ENCODE results near the gene DPYD. TPM values are rescaled to one million over a fixed set of nuclear protein-coding genes. Genes with fewer than 3 reads are reported as not detected.

Gene DPYD
- total RNA-seq, 1 experiment from 2014 or later: 0.46 TPM

GRCh38 chr1:97433094-97433823 lies 487.6 kb downstream of the DPYD start:
- Mint-ChIP-seq H3K36me3 (no peaks in the 10 kb centered on the region), H3K4me1 (no peaks in the 10 kb centered on the region), H3K27me3 (ENCODE audit: low read depth) (no peaks in the 10 kb centered on the region), H3K4me3 (no peak overlapping the region), H3K27ac (no peak overlapping the region), H3K9me3 (no peaks in the 10 kb centered on the region)
- POLR2A ChIA-PET: no interaction called here
- ATAC-seq (peak; percentile 51), DNase-seq (ENCODE audit: low spot score) (no peak)
- TF ChIP-seq MYBL2 (CRISPR knock-in tag; IDR thresholded peaks at IDR 0.05) (no peak), ESRRA (CRISPR knock-in tag; IDR thresholded peaks at IDR 0.05; ENCODE audit: borderline replicate concordance) (no peak), ZBTB21 (CRISPR knock-in tag; IDR thresholded peaks at IDR 0.05; ENCODE audit: borderline replicate concordance) (no peak), RORB (CRISPR knock-in tag; IDR thresholded peaks at IDR 0.05) (no peak)
- TF ChIP-seq, protein P1, sequence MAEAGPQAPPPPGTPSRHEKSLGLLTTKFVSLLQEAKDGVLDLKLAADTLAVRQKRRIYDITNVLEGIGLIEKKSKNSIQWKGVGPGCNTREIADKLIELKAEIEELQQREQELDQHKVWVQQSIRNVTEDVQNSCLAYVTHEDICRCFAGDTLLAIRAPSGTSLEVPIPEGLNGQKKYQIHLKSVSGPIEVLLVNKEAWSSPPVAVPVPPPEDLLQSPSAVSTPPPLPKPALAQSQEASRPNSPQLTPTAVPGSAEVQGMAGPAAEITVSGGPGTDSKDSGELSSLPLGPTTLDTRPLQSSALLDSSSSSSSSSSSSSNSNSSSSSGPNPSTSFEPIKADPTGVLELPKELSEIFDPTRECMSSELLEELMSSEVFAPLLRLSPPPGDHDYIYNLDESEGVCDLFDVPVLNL (CRISPR knock-in tag; IDR thresholded peaks at IDR 0.05; ENCODE audit: borderline replicate concordance, low read depth): no peak
- CTCF ChIA-PET: no interaction called here

GRCh38 chr1:97427371-97427770 lies 493.5 kb downstream of the DPYD start:
- ATAC-seq (no peak), DNase-seq (ENCODE audit: low spot score) (no peak)
- CTCF ChIA-PET: no interaction called here
- H3K27me3 Mint-ChIP-seq (ENCODE audit: low read depth): no peaks in the 10 kb centered on the region; the same call in 1 of the 2 replicates
- peaks cover 3% of the 10 kb centered on the region for H3K4me1 Mint-ChIP-seq
- no peaks in the 10 kb centered on the region for H3K36me3 Mint-ChIP-seq
- TF ChIP-seq TEAD4 (CRISPR knock-in tag; IDR thresholded peaks at IDR 0.05): no peak
- POLR2A ChIA-PET: no interaction called here
- H3K27ac Mint-ChIP-seq: no peak overlapping the region
- H3K4me3 Mint-ChIP-seq: no peak overlapping the region
- no peaks in the 10 kb centered on the region for H3K9me3 Mint-ChIP-seq

GRCh38 chr1:97424209-97424608 lies 496.6 kb downstream of the DPYD start:
- Mint-ChIP-seq H3K9me3 (no peaks in the 10 kb centered on the region), H3K36me3 (no peaks in the 10 kb centered on the region), H3K27me3 (ENCODE audit: low read depth) (no peaks in the 10 kb centered on the region; the same call in 1 of the 2 replicates), H3K4me1 (peaks cover 3% of the 10 kb centered on the region), H3K27ac (no peak overlapping the region), H3K4me3 (no peak overlapping the region)
- ATAC-seq: no peak
- ChIA-PET POLR2A (no interaction called here), CTCF (no interaction called here)
- DNase-seq (ENCODE audit: low spot score): no peak
- TF ChIP-seq SP1 (CRISPR knock-in tag; conservative IDR thresholded peaks at IDR 0.05): no peak
- TF ChIP-seq GRHL2 (CRISPR knock-in tag; IDR thresholded peaks at IDR 0.05; ENCODE audit: insufficient replicate concordance, severe bottlenecking): no peak
- TF ChIP-seq ZNF232 (CRISPR knock-in tag; IDR thresholded peaks at IDR 0.05): no peak
- no peak for TF ChIP-seq GABPB1 (CRISPR knock-in tag; IDR thresholded peaks at IDR 0.05)
- TF ChIP-seq TEAD1 (CRISPR knock-in tag; IDR thresholded peaks at IDR 0.05): no peak
- no peak for TF ChIP-seq ATF1 (CRISPR knock-in tag; IDR thresholded peaks at IDR 0.05)
- TF ChIP-seq NFATC4 (CRISPR knock-in tag; IDR thresholded peaks at IDR 0.05): no peak
- no peak for TF ChIP-seq PRRX2 (CRISPR knock-in tag; IDR thresholded peaks at IDR 0.05)

- Mint-ChIP-seq H3K27ac (no peak overlapping the region), H3K9me3 (no peaks in the 10 kb centered on the region), H3K36me3 (no peaks in the 10 kb centered on the region), H3K27me3 (ENCODE audit: low read depth) (no peaks in the 10 kb centered on the region; the same call in 1 of the 2 replicates), H3K4me1 (peaks cover 3% of the 10 kb centered on the region), H3K4me3 (no peak overlapping the region)
- POLR2A ChIA-PET: no interaction called here
- CTCF ChIA-PET: interaction anchor here (1.4 kb wide), 1 partner anchor 180 kb away, joined by 3 read pairs; no protein-coding TSS in a partner anchor
- DNase-seq (ENCODE audit: low spot score) (no peak), ATAC-seq (peak; percentile 46)
- TF ChIP-seq MAX (CRISPR knock-in tag; IDR thresholded peaks at IDR 0.05) (no peak), CREM (CRISPR knock-in tag; IDR thresholded peaks at IDR 0.05) (no peak), NR1H2 (CRISPR knock-in tag; IDR thresholded peaks at IDR 0.05) (no peak), ZNF219 (CRISPR knock-in tag; IDR thresholded peaks at IDR 0.05; ENCODE audit: borderline replicate concordance) (no peak), ATF2 (CRISPR knock-in tag; IDR thresholded peaks at IDR 0.05; ENCODE audit: borderline replicate concordance, low read depth) (no peak), ZNF671 (CRISPR knock-in tag; IDR thresholded peaks at IDR 0.05) (no peak), ZNF121 (CRISPR knock-in tag; IDR thresholded peaks at IDR 0.05) (no peak)
- TF ChIP-seq, protein P2, sequence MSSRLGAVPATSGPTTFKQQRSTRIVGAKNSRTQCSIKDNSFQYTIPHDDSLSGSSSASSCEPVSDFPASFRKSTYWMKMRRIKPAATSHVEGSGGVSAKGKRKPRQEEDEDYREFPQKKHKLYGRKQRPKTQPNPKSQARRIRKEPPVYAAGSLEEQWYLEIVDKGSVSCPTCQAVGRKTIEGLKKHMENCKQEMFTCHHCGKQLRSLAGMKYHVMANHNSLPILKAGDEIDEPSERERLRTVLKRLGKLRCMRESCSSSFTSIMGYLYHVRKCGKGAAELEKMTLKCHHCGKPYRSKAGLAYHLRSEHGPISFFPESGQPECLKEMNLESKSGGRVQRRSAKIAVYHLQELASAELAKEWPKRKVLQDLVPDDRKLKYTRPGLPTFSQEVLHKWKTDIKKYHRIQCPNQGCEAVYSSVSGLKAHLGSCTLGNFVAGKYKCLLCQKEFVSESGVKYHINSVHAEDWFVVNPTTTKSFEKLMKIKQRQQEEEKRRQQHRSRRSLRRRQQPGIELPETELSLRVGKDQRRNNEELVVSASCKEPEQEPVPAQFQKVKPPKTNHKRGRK (CRISPR knock-in tag; IDR thresholded peaks at IDR 0.05; ENCODE audit: borderline replicate concordance): no peak
- TF ChIP-seq, protein P3, sequence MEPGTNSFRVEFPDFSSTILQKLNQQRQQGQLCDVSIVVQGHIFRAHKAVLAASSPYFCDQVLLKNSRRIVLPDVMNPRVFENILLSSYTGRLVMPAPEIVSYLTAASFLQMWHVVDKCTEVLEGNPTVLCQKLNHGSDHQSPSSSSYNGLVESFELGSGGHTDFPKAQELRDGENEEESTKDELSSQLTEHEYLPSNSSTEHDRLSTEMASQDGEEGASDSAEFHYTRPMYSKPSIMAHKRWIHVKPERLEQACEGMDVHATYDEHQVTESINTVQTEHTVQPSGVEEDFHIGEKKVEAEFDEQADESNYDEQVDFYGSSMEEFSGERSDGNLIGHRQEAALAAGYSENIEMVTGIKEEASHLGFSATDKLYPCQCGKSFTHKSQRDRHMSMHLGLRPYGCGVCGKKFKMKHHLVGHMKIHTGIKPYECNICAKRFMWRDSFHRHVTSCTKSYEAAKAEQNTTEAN (CRISPR knock-in tag; IDR thresholded peaks at IDR 0.05): no peak
Measured at GRCh38 chr1:97423403-97423802, 497.4 kb downstream of the DPYD start.

All from WTC11 (cell line).